Measurements from ENCODE around the gene DNAJC30. TPM values are rescaled to one million over a fixed set of nuclear protein-coding genes. Genes with fewer than 3 reads are reported as not detected.

DNAJC30 gene
- total and polyA plus RNA-seq, 2 donors (not counting 1 experiment from before 2014, with no cell fraction given) = 3.8 to 7.3 TPM

DNA sequence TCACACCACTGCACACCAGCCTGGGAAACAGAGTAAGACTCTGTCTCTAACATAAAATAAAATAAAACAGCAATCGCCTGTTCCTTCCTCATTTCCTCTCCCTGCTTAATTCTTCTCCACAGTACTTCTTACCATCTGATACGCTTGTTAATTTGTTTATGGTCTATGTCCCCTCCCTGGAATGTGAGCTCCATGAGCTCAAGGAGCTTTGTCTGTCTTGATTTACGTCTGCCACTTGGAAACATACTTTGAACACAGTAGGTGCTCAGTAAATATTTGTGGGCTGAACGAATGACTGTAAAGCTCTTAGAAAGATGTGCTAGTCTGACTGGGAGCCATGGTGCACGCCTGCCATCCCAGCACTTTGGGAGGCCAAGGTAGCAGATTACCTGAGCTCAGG, 45.3 kb upstream of the DNAJC30 start:
- no peak overlapping the region for H3K9ac ChIP-seq (ENCODE audit: insufficient read depth, low read length)
- no peaks in the 10 kb centered on the region for H3K4me1 ChIP-seq (ENCODE audit: control insufficient read depth, extremely low read depth, insufficient read depth, low read length)
- no peaks in the 10 kb centered on the region for H3K27me3 ChIP-seq (ENCODE audit: control insufficient read depth, insufficient read depth, low read length)
- no peak overlapping the region for H2AFZ ChIP-seq (ENCODE audit: low read length)
- H3K4me3 ChIP-seq (replicated peaks in 1 of 4; ENCODE audit: control extremely low read depth in 1 of 4, insufficient read depth in 1 of 4, low read depth in 3 of 4, low read length in 4 of 4) = no peak overlapping the region
- H3K79me2 ChIP-seq (ENCODE audit: control insufficient read depth, insufficient read depth, low read length) = no peaks in the 10 kb centered on the region
- TF ChIP-seq, protein P1, sequence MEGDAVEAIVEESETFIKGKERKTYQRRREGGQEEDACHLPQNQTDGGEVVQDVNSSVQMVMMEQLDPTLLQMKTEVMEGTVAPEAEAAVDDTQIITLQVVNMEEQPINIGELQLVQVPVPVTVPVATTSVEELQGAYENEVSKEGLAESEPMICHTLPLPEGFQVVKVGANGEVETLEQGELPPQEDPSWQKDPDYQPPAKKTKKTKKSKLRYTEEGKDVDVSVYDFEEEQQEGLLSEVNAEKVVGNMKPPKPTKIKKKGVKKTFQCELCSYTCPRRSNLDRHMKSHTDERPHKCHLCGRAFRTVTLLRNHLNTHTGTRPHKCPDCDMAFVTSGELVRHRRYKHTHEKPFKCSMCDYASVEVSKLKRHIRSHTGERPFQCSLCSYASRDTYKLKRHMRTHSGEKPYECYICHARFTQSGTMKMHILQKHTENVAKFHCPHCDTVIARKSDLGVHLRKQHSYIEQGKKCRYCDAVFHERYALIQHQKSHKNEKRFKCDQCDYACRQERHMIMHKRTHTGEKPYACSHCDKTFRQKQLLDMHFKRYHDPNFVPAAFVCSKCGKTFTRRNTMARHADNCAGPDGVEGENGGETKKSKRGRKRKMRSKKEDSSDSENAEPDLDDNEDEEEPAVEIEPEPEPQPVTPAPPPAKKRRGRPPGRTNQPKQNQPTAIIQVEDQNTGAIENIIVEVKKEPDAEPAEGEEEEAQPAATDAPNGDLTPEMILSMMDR (conservative IDR thresholded peaks at IDR 0.05 in 1 of 2, IDR thresholded peaks at IDR 0.05 in 1 of 2; ENCODE audit: low read depth in 1 of 2, low read length in 2 of 2) = no peak
- no peak for TF ChIP-seq EZH2 (IDR thresholded peaks at IDR 0.05; ENCODE audit: low read length, missing control alignments)
- no peak overlapping the region for H3K27ac ChIP-seq (ENCODE audit: insufficient read depth, low read length)
- no peaks in the 10 kb centered on the region for H3K36me3 ChIP-seq (ENCODE audit: control insufficient read depth, insufficient read depth, low read length)
- no peak for DNase-seq (ENCODE audit: low read depth in 2 of 2)
- no peaks in the 10 kb centered on the region for H4K20me1 ChIP-seq (ENCODE audit: control insufficient read depth, extremely low read depth, insufficient read depth, low read length)
- H3K9me3 ChIP-seq (ENCODE audit: control insufficient read depth, insufficient read depth, low read depth, low read length) = no peaks in the 10 kb centered on the region
- no peak overlapping the region for H3K4me2 ChIP-seq (ENCODE audit: extremely low read depth, insufficient read depth, low read length)

DNA sequence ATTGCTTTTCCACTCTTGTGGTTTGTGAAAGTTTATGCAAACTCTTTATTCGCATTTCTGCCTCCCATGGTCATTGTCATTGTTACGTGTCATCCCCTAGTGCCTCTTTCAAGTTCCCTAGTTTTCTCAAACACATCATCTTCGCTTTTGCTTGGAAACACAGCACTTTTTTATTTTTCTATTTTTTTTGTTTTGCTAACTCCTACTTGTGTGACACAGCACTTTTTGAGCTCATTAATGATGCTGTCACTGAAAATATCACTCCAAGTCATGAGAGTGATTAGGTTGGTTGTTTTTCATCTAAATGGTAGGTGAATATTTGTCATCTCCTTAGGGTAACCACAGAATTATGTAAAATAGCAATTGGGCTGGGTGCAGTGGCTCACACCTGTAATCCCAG, 44.7 kb upstream of the DNAJC30 start:
- no peak overlapping the region for H2AFZ ChIP-seq (ENCODE audit: low read length)
- H3K36me3 ChIP-seq (ENCODE audit: control insufficient read depth, insufficient read depth, low read length) = no peaks in the 10 kb centered on the region
- DNase-seq (ENCODE audit: low read depth in 2 of 2) = no peak
- no peaks in the 10 kb centered on the region for H3K27me3 ChIP-seq (ENCODE audit: control insufficient read depth, insufficient read depth, low read length)
- no peak for TF ChIP-seq EZH2 (IDR thresholded peaks at IDR 0.05; ENCODE audit: low read length, missing control alignments)
- TF ChIP-seq, protein P1 (conservative IDR thresholded peaks at IDR 0.05 in 1 of 2, IDR thresholded peaks at IDR 0.05 in 1 of 2; ENCODE audit: low read depth in 1 of 2, low read length in 2 of 2) = no peak
- H3K9ac ChIP-seq (ENCODE audit: insufficient read depth, low read length) = no peak overlapping the region
- no peaks in the 10 kb centered on the region for H3K79me2 ChIP-seq (ENCODE audit: control insufficient read depth, insufficient read depth, low read length)
- H3K4me2 ChIP-seq (ENCODE audit: extremely low read depth, insufficient read depth, low read length) = no peak overlapping the region
- no peaks in the 10 kb centered on the region for H4K20me1 ChIP-seq (ENCODE audit: control insufficient read depth, extremely low read depth, insufficient read depth, low read length)
- H3K4me1 ChIP-seq (ENCODE audit: control insufficient read depth, extremely low read depth, insufficient read depth, low read length) = no peaks in the 10 kb centered on the region
- H3K4me3 ChIP-seq (replicated peaks in 1 of 4; ENCODE audit: control extremely low read depth in 1 of 4, insufficient read depth in 1 of 4, low read depth in 3 of 4, low read length in 4 of 4) = no peak overlapping the region
- H3K27ac ChIP-seq (ENCODE audit: insufficient read depth, low read length) = no peak overlapping the region
- no peaks in the 10 kb centered on the region for H3K9me3 ChIP-seq (ENCODE audit: control insufficient read depth, insufficient read depth, low read depth, low read length)

GRCh38 chr7:73726083-73726466, 42.8 kb upstream of the DNAJC30 start:
- H3K9ac ChIP-seq (ENCODE audit: insufficient read depth, low read length) = no peak overlapping the region
- H3K79me2 ChIP-seq (ENCODE audit: control insufficient read depth, insufficient read depth, low read length) = no peaks in the 10 kb centered on the region
- no peak overlapping the region for H2AFZ ChIP-seq (ENCODE audit: low read length)
- no peak for DNase-seq (ENCODE audit: low read depth in 2 of 2)
- peaks cover 2% of the 10 kb centered on the region for H3K4me1 ChIP-seq (ENCODE audit: control insufficient read depth, extremely low read depth, insufficient read depth, low read length)
- no peaks in the 10 kb centered on the region for H3K27me3 ChIP-seq (ENCODE audit: control insufficient read depth, insufficient read depth, low read length)
- no peaks in the 10 kb centered on the region for H3K9me3 ChIP-seq (ENCODE audit: control insufficient read depth, insufficient read depth, low read depth, low read length)
- H3K27ac ChIP-seq (ENCODE audit: insufficient read depth, low read length) = no peak overlapping the region
- H4K20me1 ChIP-seq (ENCODE audit: control insufficient read depth, extremely low read depth, insufficient read depth, low read length) = no peaks in the 10 kb centered on the region
- TF ChIP-seq EZH2 (IDR thresholded peaks at IDR 0.05; ENCODE audit: low read length, missing control alignments) = no peak
- TF ChIP-seq, protein P1 (conservative IDR thresholded peaks at IDR 0.05 in 1 of 2, IDR thresholded peaks at IDR 0.05 in 1 of 2; ENCODE audit: low read depth in 1 of 2, low read length in 2 of 2) = no peak
- H3K36me3 ChIP-seq (ENCODE audit: control insufficient read depth, insufficient read depth, low read length) = no peaks in the 10 kb centered on the region
- H3K4me3 ChIP-seq (replicated peaks in 1 of 4; ENCODE audit: control extremely low read depth in 1 of 4, insufficient read depth in 1 of 4, low read depth in 3 of 4, low read length in 4 of 4) = no peak overlapping the region
- no peak overlapping the region for H3K4me2 ChIP-seq (ENCODE audit: extremely low read depth, insufficient read depth, low read length)
